AG04450 (cell line): ENCODE measurements around the gene TTC28. TPM values are rescaled to one million over a fixed set of nuclear protein-coding genes. Genes with fewer than 3 reads are reported as not detected.

Experiments
- CTCF ChIA-PET: fragments of 300-600, 350-600 bp; formaldehyde crosslinking; extraction: SDS; loops from one replicate; lab custom pipeline; 2022; ENCODE audit warnings: antibody characterized with exemption, inconsistent platforms; lab: Charles Lee
- POLR2A ChIA-PET: fragments of 350-600 bp; formaldehyde crosslinking; extraction: SDS; loops from one replicate; lab custom pipeline; 2021; ENCODE audit warnings: antibody characterized with exemption, inconsistent platforms; lab: Yijun Ruan, JAX
- DNase-seq: peaks from one replicate; pipeline ENCODE4 v3.0.0-alpha.2; 2011; ENCODE audit warnings: low read depth, low spot score
- H3K27ac ChIP-seq: one replicate; pipeline ENCODE4 v1.5.1; 2012; ENCODE audit warnings: low read depth, low read length, control low read depth
- H3K27me3 ChIP-seq: one replicate; pipeline ENCODE4 v1.6.0; 2012; ENCODE audit warnings: low read length; ENCODE audit not compliant: control insufficient read depth, insufficient read depth
- H3K4me3 ChIP-seq: 2 replicates; pipeline ENCODE4 v1.5.1; 2011; ENCODE audit warnings: mild to moderate bottlenecking, low read depth, low read length, control low read depth
- H3K9me3 ChIP-seq: 2 replicates; pipeline ENCODE4 v1.5.1; 2012; ENCODE audit warnings: low read length; ENCODE audit not compliant: control insufficient read depth, insufficient read depth
- polyA plus RNA-seq: library from polyadenylated mRNA; depleted of rRNA; stranded (reverse); fragments of >200 nt; gene quantifications from 2 replicates; pipeline ENCODE4 v1.2.3, GENCODE V29; 2011
- TF ChIP-seq, protein P1 (sequence below): IDR thresholded peaks from 2 replicates; pipeline ENCODE4 v1.5.1; 2011; ENCODE audit warnings: low read depth, low read length, control low read depth, inconsistent platforms

TTC28 gene
- polyA plus RNA-seq, 1 experiment, result 11.2 TPM

DNA sequence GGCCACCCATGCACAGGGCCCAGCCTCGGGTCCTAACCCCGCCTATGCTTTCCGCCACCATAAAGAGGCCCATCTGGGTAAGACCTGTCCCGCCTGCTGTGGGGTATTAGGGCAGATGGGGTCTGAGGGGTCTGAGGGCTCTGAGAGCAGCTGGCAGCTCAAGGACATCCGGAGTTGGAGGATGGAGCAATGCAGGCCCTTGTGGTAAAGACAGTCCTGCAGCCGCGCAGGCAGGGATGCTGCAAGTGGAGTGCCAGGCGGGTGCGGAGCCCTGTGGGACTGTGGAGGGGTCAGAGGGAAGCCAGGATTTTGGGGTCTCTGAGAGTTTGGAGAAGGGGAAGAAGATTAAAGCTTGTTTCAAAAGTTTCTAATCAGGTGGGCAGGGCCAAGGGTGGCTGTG, 679.3 kb downstream of the TTC28 start:
- no peak overlapping the region for H3K27ac ChIP-seq
- H3K4me3 ChIP-seq, result no peak overlapping the region
- TF ChIP-seq, protein P1, sequence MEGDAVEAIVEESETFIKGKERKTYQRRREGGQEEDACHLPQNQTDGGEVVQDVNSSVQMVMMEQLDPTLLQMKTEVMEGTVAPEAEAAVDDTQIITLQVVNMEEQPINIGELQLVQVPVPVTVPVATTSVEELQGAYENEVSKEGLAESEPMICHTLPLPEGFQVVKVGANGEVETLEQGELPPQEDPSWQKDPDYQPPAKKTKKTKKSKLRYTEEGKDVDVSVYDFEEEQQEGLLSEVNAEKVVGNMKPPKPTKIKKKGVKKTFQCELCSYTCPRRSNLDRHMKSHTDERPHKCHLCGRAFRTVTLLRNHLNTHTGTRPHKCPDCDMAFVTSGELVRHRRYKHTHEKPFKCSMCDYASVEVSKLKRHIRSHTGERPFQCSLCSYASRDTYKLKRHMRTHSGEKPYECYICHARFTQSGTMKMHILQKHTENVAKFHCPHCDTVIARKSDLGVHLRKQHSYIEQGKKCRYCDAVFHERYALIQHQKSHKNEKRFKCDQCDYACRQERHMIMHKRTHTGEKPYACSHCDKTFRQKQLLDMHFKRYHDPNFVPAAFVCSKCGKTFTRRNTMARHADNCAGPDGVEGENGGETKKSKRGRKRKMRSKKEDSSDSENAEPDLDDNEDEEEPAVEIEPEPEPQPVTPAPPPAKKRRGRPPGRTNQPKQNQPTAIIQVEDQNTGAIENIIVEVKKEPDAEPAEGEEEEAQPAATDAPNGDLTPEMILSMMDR, result no peak
- ChIA-PET POLR2A (no interaction called here), CTCF (interaction anchor here (1.0 kb wide), 1 partner anchor 119 kb away, joined by 4 read pairs; no protein-coding TSS in a partner anchor)
- H3K9me3 ChIP-seq, result no peaks in the 10 kb centered on the region; the same call in 1 of the 2 replicates
- H3K27me3 ChIP-seq, result no peaks in the 10 kb centered on the region
- no peak for DNase-seq

DNA sequence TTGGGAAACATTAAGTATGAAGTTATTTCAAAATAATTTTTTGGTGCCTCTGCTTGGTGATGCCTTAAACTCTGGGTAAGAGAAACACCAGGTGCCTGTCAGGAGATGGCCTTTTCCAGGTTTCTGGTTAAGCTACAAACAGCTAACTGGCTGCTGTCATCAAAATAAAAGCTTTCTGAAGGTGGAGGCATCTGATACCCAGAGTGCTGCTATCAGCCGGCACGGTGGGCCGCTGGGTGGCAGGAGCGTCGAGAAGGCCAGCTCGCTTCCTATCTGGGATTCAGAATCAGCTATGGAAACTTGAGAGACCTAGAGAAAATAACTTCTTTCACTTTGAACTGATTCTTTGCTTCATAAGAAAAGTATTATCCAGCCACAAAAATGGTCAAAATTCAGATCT, 679.8 kb downstream of the TTC28 start:
- CTCF ChIA-PET, result no interaction called here
- Histone ChIP-seq H3K27ac (no peak overlapping the region), H3K4me3 (no peak overlapping the region), H3K27me3 (no peaks in the 10 kb centered on the region), H3K9me3 (no peaks in the 10 kb centered on the region; the same call in 1 of the 2 replicates)
- no peak for DNase-seq
- POLR2A ChIA-PET, result no interaction called here
- TF ChIP-seq, protein P1, result no peak

DNA sequence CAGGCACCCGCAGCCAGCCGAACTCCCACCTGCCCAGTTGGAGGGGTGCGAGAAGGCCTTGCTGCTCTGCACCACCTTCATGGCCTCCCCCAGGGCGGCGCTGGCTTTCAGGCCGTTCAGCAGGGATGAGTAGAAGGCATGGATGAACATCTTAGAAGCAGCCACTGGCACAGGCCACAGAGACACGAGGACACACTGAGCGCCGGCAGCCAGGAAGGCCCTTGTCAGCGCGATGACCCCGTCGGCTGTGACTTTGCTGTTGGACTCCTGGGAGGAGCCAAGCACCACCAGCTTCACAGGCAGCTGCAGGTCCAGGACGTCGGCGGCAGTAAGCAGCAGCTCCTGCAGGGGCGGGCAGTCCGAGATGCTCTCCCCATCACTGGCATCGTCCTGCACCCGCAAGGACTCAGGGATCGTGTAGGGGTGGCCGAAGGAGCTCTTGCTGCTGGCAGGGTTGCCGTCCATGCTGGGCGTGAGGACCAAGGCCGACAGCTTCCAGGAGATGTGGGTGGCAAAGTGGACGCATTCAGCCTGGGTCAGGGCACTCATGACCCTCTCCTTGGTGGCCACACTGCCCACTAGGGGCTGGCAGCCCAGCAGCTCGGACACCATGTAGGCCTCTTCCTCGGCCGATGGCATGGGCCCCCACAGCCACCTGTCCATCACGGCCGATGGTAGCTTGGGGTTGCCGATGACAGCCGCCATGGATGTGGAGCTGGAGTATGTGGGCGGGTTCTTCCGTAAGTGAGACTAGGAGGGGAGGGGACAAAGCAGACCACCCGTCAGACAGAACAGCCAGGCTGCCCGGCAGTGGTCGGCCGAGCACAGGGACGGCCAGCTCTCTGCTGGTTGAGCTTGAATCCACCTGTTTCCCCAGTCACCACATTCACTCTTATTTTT, 680.9 kb downstream of the TTC28 start:
- TF ChIP-seq, protein P1, result no peak
- no peaks in the 10 kb centered on the region for H3K27me3 ChIP-seq
- H3K9me3 ChIP-seq, result no peaks in the 10 kb centered on the region
- H3K27ac ChIP-seq, result no peak overlapping the region
- no peak overlapping the region for H3K4me3 ChIP-seq
- ChIA-PET CTCF (interaction anchor here (1.3 kb wide), 1 partner anchor 119 kb away, joined by 10 read pairs; no protein-coding TSS in a partner anchor), POLR2A (interaction anchor here (0.6 kb wide), 1 partner anchor 585 kb away, joined by 3 read pairs; no protein-coding TSS in a partner anchor)
- DNase-seq, result no peak

DNA sequence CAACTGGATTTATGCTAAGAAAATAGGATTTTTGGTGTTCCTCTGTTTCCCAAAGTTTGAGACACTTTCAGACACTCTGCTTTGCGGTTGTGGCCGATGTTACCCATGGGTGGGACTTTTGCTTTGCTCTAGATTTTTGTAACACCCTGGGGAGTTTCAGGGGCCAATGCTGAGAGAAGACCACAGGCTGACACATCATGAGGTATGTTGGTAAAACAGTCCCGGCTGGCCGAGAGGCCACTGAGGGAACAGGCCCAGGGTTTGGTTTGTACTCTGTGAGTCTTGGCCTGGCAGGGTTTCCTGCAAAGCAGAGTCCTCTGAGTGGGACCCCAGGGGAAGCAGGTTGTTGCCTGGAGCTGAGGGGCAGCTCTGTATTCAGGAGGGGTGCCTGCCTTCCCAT, 682.1 kb downstream of the TTC28 start:
- no peaks in the 10 kb centered on the region for H3K27me3 ChIP-seq
- TF ChIP-seq, protein P1, result no peak
- ChIA-PET POLR2A (no interaction called here), CTCF (interaction anchor here (1.3 kb wide), 1 partner anchor 118 kb away, joined by 10 read pairs; no protein-coding TSS in a partner anchor)
- no peaks in the 10 kb centered on the region for H3K9me3 ChIP-seq
- H3K4me3 ChIP-seq, result no peak overlapping the region
- DNase-seq, result no peak
- peak overlapping the region; percentile 11 for H3K27ac ChIP-seq

DNA sequence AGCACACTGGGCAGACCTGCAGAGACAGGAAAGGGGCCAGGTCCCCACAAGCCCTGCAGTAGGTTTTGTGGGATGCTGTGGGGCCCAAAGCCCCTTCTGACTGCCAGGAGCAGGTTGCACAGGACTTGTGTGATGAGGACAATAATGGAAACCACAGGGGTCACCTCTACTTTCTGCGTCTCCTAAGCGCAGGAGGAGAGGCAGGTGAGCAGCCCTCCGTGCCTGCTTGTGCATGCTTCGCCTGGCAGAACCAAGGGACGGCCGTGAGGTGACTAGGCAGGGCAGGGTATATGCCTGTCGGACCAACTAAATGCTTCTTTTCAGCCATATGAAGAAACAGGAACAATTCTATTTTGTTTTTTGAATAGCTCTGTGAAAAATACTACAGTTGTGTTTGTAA, 682.7 kb downstream of the TTC28 start:
- ChIA-PET CTCF (interaction anchor here (1.3 kb wide), 1 partner anchor 117 kb away, joined by 10 read pairs; no protein-coding TSS in a partner anchor), POLR2A (no interaction called here)
- TF ChIP-seq, protein P1, result no peak
- Histone ChIP-seq H3K9me3 (no peaks in the 10 kb centered on the region), H3K27me3 (no peaks in the 10 kb centered on the region), H3K27ac (no peak overlapping the region), H3K4me3 (no peak overlapping the region)
- no peak for DNase-seq
